CD4-positive, alpha-beta T cell (primary cell): ENCODE results near the gene RBM4. TPM values are rescaled to one million over a fixed set of nuclear protein-coding genes. Genes with fewer than 3 reads are reported as not detected.

Experiments
- ATAC-seq: fragments of 200-7000 bp; cut with Tn5 transposase; one replicate; pipeline ENCODE4 v1.10.0; 2022; ENCODE audit warnings: mild to moderate bottlenecking; ENCODE audit not compliant: poor library complexity
- CTCF ChIA-PET: fragments of 350-600 bp; sonication (Branson Sonifier 250); formaldehyde crosslinking; loops from one replicate; lab custom pipeline; 2021; ENCODE audit warnings: antibody characterized with exemption, inconsistent platforms; lab: Charles Lee
- POLR2A ChIA-PET: fragments of 350-600 bp; sonication (Branson Sonifier 250); formaldehyde crosslinking; loops from one replicate; lab custom pipeline; 2021; ENCODE audit warnings: antibody characterized with exemption, inconsistent platforms; lab: Charles Lee
- DNase-seq, 14 experiments: peaks; one replicate each; pipeline ENCODE4 v3.0.0-alpha.2; 2013 to 2020; ENCODE audit warnings: mixed read lengths in 2 of 14
- H3K27ac ChIP-seq, 2 donors: one replicate each; pipeline versions ENCODE4 v1.5.1 to v1.7.0; 2013; ENCODE audit warnings: low read length in 2 of 2, low read depth in 1 of 2, mild to moderate bottlenecking in 1 of 2
- H3K27me3 ChIP-seq, 2 experiments: 1 replicate in 1 of 2; 2 replicates in 1 of 2; pipeline versions ENCODE4 v1.6.1 to v1.7.0; 2013; ENCODE audit warnings: low read length in 2 of 2, control low read depth in 1 of 2, mild to moderate bottlenecking in 1 of 2, moderate library complexity in 1 of 2; ENCODE audit not compliant: insufficient read depth in 2 of 2, control insufficient read depth in 1 of 2
- H3K36me3 ChIP-seq: one replicate; pipeline ENCODE4 v1.6.1; 2013; ENCODE audit warnings: low read length, control low read depth; ENCODE audit not compliant: insufficient read depth
- H3K4me1 ChIP-seq: one replicate; pipeline ENCODE4 v1.6.1; 2013; ENCODE audit warnings: low read length, control low read depth; ENCODE audit not compliant: insufficient read depth
- H3K4me3 ChIP-seq: one replicate; pipeline ENCODE4 v1.5.1; 2013; ENCODE audit warnings: mild to moderate bottlenecking, low read length, moderate library complexity
- H3K9me3 ChIP-seq, 2 experiments: 1 replicate in 1 of 2; 2 replicates in 1 of 2; pipeline versions ENCODE4 v1.6.1 to v1.7.0; 2013; ENCODE audit warnings: low read length in 2 of 2, mild to moderate bottlenecking in 2 of 2, control low read depth in 1 of 2, moderate library complexity in 1 of 2; ENCODE audit not compliant: control insufficient read depth in 1 of 2, insufficient read depth in 1 of 2
- H3K27ac Mint-ChIP-seq: one replicate; pipeline ENCODE4 v1.8.0; 2020; ENCODE audit warnings: mixed read lengths
- H3K27me3 Mint-ChIP-seq: one replicate; pipeline ENCODE4 v1.8.0; 2021; ENCODE audit warnings: mixed read lengths
- H3K36me3 Mint-ChIP-seq: one replicate; pipeline ENCODE4 v1.8.0; 2021; ENCODE audit warnings: low read depth, mixed read lengths
- H3K4me1 Mint-ChIP-seq: one replicate; pipeline ENCODE4 v1.8.0; 2021; ENCODE audit warnings: low read depth, mixed read lengths
- H3K4me3 Mint-ChIP-seq: one replicate; pipeline ENCODE4 v1.8.0; 2020; ENCODE audit warnings: mild to moderate bottlenecking, mixed read lengths
- H3K9me3 Mint-ChIP-seq: one replicate; pipeline ENCODE4 v1.8.0; 2020; ENCODE audit warnings: mixed read lengths
- intact Hi-C, 2 experiments: fragments of 100-400 bp; cut with DNase I in 1 of 2; cut with micrococcal nuclease in 1 of 2; formaldehyde crosslinking; loops; one replicate each; pipeline versions ENCODE4 v1.15.1 to v1.9.0; 2023 to 2025; cut with DNase I, micrococcal nuclease
- total RNA-seq, 174 experiments: library from RNA in 2 of 174; stranded (reverse) in 2 of 174; gene quantifications; one replicate each; pipeline ENCODE4 v1.2.3 and lab custom pipeline; 2021 to 2026
- TF ChIP-seq, protein P1 (sequence below): fragments of 200-600 bp; IDR thresholded peaks from one replicate; pipeline ENCODE4 v1.8.0; 2022; ENCODE audit warnings: antibody characterized with exemption, mild to moderate bottlenecking

The RBM4 gene
- total RNA-seq, 2 experiments from 2014 or later = 194 to 197 TPM

DNA sequence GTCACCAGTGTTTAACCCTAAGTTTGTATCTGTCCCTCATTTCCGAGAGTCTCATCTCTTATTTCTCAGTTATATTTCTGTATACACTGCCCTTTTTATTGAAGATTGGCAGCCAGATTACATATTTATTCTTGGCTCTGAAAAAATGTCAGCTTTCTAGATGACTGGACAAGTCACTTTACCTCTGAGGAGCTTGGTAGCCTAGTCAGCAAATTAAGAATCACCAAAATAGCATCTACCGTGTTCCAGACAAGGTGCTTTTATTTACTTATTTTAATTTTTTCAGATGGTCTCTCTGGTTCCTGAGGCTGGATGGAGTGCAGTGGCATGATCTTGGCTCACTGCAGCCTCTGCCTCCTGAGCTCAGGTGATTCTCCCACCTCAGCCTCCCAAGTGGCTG lies 5.6 kb upstream of the RBM4 start:
- Mint-ChIP-seq H3K4me3 (no peak overlapping the region), H3K9me3 (no peaks in the 10 kb centered on the region), H3K27me3 (no peaks in the 10 kb centered on the region), H3K4me1 (peaks cover 52% of the 10 kb centered on the region), H3K27ac (no peak overlapping the region), H3K36me3 (peaks cover 67% of the 10 kb centered on the region)
- TF ChIP-seq, protein P1, sequence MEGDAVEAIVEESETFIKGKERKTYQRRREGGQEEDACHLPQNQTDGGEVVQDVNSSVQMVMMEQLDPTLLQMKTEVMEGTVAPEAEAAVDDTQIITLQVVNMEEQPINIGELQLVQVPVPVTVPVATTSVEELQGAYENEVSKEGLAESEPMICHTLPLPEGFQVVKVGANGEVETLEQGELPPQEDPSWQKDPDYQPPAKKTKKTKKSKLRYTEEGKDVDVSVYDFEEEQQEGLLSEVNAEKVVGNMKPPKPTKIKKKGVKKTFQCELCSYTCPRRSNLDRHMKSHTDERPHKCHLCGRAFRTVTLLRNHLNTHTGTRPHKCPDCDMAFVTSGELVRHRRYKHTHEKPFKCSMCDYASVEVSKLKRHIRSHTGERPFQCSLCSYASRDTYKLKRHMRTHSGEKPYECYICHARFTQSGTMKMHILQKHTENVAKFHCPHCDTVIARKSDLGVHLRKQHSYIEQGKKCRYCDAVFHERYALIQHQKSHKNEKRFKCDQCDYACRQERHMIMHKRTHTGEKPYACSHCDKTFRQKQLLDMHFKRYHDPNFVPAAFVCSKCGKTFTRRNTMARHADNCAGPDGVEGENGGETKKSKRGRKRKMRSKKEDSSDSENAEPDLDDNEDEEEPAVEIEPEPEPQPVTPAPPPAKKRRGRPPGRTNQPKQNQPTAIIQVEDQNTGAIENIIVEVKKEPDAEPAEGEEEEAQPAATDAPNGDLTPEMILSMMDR = no peak
- H3K27ac ChIP-seq = no peak overlapping the region
- DNase-seq (no peak), ATAC-seq (no peak)
- H3K4me1 ChIP-seq = peaks cover 45% of the 10 kb centered on the region
- no peak overlapping the region for H3K4me3 ChIP-seq
- intact Hi-C loops = no loop called here
- CTCF ChIA-PET = interaction anchor here (1.7 kb wide), 1 partner anchor 40 kb away, joined by 4 read pairs; the partner anchor contains the start of genes CCDC87 and CCS
- H3K9me3 ChIP-seq = no peaks in the 10 kb centered on the region
- no peaks in the 10 kb centered on the region for H3K27me3 ChIP-seq
- H3K36me3 ChIP-seq = peaks cover 32% of the 10 kb centered on the region
- POLR2A ChIA-PET = interaction anchor here (15.8 kb wide), 1 partner anchor 10 kb away, joined by 511 read pairs; the partner anchor contains the start of gene RBM14

DNA sequence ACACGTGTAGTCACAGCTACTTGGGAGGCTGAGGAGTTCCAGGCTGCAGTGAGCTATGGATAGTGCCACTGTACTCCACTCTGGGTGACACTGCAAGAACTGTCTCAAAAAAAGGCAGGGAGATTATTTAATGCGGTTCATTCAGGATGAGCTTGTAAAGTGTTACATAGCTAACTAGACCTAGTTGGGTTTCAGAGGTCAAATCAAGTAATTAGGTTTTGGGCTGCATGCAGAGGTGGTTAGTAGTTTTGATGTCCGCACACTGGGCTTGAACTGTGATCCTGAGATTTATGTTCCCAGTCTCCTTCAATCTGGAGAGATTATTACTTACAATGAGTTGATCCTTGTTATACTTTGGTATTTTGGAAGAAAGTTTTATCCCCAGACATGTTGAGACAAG lies 2.1 kb upstream of the RBM4 start:
- TF ChIP-seq, protein P1 = no peak
- H3K36me3 Mint-ChIP-seq = peaks cover 71% of the 10 kb centered on the region
- intact Hi-C loops = no loop called here
- ATAC-seq (no peak), DNase-seq (no peak)
- no peaks in the 10 kb centered on the region for H3K9me3 Mint-ChIP-seq
- H3K4me1 Mint-ChIP-seq = peaks cover 60% of the 10 kb centered on the region
- no peak overlapping the region for H3K4me3 Mint-ChIP-seq
- H3K4me3 ChIP-seq = no peak overlapping the region
- peaks cover 20% of the 10 kb centered on the region for H3K36me3 ChIP-seq
- H3K27ac Mint-ChIP-seq = no peak overlapping the region
- no peaks in the 10 kb centered on the region for H3K9me3 ChIP-seq
- no peaks in the 10 kb centered on the region for H3K27me3 Mint-ChIP-seq
- CTCF ChIA-PET = interaction anchor here (1.1 to 5.4 kb wide), 4 partner anchors 13 to 44 kb away, joined by 3 to 47 read pairs (median 8); partner anchors contain the start of genes CCDC87, CCS and RBM14
- peaks cover 61% of the 10 kb centered on the region for H3K4me1 ChIP-seq
- POLR2A ChIA-PET = interaction anchor here (15.8 kb wide), 1 partner anchor 13 kb away, joined by 511 read pairs; the partner anchor contains the start of gene RBM14
- H3K27ac ChIP-seq = no peak overlapping the region
- no peaks in the 10 kb centered on the region for H3K27me3 ChIP-seq

DNA sequence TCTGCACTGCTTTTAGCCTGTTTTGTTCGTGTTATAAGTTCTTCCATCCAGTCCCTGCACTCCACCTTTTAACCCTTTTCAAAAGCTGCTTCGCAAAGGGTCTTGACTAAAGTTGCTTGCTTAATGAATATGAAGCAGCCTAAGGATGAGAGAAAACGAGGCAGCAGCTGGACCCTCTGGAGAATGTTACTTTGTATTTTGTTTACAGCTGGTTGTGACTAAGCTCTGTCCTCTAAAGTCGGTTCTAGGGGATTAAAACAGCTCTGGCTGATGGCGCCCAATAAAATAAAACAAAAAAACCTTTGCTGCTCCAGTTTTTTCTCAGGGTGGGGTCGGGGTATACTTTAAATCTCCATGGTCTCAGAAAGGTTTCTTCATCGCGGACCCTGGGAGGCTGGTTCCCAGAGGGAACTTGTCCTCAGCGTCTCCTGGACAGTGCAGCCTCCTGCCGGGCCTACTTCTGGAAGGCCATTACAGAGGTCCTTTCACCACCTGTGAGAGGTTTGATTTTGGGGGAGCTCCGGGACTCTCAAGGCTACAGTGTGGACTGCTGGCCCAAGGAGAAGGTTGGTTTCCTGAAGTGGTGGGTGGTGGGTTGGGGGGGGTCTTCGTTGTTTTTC lies 836 bp upstream of the RBM4 start:
- intact Hi-C loops = loop anchor here (1.0 to 2.0 kb wide), 5 partner anchors 18 to 59 kb away; partner anchors contain the start of genes CCDC87 (in 2 of the 2), CCS (in 2 of the 2), RBM4B (in 2 of the 2) and RBM14 (in 1 of the 2)
- Mint-ChIP-seq H3K27me3 (no peaks in the 10 kb centered on the region), H3K4me1 (peaks cover 65% of the 10 kb centered on the region), H3K27ac (peak overlapping the region; percentile 89), H3K9me3 (no peaks in the 10 kb centered on the region), H3K4me3 (peak overlapping the region; percentile 97), H3K36me3 (peaks cover 73% of the 10 kb centered on the region)
- Histone ChIP-seq H3K4me3 (peak overlapping the region; percentile 82), H3K4me1 (peaks cover 59% of the 10 kb centered on the region), H3K9me3 (no peaks in the 10 kb centered on the region), H3K36me3 (peaks cover 33% of the 10 kb centered on the region), H3K27me3 (no peaks in the 10 kb centered on the region), H3K27ac (peak overlapping the region; percentile 68 to 73)
- ATAC-seq = no peak
- no peak for DNase-seq
- TF ChIP-seq, protein P1 = no peak
- CTCF ChIA-PET = interaction anchor here (0.9 to 5.4 kb wide), 6 partner anchors 11 to 45 kb away, joined by 3 to 47 read pairs (median 8); partner anchors contain the start of genes CCDC87, CCS, RBM14 and RBM4B
- POLR2A ChIA-PET = interaction anchor here (0.6 to 15.8 kb wide), 35 partner anchors 9 to 1859 kb away, joined by 3 to 511 read pairs (median 7); partner anchors contain the start of genes ACTN3, CCDC87, CCS and CTSF
